ENCODE data around the gene HCN2.
A peak's percentile ranks its signal among the peaks of the same experiment; 100 is the strongest.
"Not testable (repeated sequence)": the region's sequence is repeated elsewhere in the genome, so short reads cannot be mapped to it uniquely, and the experiment has no call there.

The HCN2 gene

GRCh38 chr19:588093-588740 is 1.5 kb upstream of the HCN2 start:
- DNase-seq = peak; percentile 32

- no peak for DNase-seq
Observed at GRCh38 chr19:588741-589692, 664 bp upstream of the HCN2 start.

DNA sequence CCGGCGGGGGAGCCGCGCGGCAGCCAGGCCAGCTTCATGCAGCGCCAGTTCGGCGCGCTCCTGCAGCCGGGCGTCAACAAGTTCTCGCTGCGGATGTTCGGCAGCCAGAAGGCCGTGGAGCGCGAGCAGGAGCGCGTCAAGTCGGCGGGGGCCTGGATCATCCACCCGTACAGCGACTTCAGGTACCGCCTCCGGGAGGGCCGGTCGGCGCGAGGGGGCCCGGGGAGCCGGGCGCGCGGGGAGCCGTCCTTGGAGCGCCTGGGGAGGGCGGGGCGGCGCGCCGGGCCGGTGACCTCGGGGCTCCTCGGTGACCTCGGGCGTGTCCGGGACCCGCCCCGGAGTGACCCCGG is 690 bp downstream of the HCN2 start:
- no peak for DNase-seq

GRCh38 chr19:590750-591098 is 1.0 kb downstream of the HCN2 start:
- no peak for DNase-seq

DNA sequence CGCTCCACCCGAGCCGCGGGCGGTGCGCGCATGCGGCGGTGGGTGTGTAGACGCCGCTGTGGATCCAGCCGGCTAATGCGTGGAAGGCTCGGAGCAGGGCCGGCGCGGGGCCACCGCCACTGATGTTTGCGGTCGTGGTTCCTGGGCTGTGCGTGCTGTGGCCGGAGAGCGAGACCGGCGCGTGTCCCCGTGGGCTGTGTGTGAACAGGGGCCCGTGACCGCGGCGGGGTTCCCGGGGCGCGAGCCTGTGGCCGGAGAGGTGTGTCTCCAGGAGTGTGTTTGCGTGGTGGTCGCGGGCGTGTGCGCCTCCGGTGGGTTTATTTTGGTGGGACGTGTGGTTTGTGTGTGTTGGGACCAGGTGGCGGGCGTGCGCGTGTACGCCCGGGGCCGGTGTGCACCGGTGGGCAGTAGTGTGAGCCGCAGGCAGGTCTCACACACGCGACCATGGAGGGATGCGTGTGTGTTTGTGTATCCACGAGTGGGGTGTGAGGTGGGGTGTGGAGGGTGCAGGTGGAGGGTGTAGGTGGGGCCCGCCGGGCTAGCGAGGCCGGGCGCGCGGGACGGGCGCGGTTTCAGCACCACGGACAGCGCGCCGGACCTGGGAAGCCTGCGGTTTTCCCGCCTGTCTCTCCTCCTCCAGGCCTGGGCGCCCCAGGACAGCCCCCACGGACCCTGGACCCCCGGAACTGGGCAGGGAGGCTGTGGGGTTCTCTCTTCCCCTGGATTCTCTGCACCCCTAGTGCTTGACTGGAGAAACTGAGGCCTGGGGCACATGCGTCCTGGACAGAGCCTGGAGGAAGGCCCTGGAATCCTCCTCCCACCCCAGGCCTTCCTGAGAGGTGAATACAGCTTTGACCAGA is 1.6 kb downstream of the HCN2 start:
- no peak for DNase-seq

GRCh38 chr19:592101-592500 is 2.4 kb downstream of the HCN2 start:
- no peak for DNase-seq

DNA sequence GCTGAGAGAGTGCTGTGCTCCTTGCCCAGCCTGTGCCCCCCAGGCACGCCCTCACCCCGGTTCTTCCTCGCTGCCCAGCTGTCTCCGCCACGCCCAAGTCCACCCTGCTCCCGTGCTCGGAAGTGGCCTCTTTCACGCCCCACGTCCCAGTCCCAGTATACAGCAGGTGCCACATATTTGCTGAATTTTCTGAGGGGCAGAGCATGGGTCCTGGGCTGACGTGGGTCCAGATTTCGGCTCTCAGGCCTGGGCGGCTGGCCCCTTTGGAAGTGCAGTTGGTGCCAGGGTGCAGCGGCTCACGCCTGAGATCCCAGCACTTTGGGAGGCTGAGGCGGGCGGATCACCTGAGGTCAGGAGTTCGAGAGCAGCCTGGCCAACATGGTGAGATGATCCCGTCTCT is 3.4 kb downstream of the HCN2 start:
- no peak for DNase-seq

DNA sequence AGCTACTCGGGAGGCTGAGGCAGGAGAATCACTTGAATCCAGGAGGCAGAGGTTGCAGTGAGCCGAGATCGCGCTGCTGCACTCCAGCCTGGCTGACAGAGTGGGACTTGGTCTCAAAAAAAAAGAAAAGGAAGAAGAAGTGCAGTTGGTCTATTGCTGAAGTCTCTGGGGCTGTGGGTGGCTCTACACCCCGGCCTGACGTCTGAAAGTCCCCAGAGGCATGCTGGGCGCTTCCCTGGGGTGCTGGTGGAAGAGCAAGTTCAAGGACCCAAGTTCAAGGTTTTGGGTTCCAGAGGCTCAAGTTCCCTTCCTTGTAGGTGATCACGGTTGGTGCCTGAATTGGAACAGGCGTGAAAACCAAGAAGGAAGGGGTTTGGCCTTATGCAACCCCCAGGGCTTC is 3.8 kb downstream of the HCN2 start:
- DNase-seq = no peak

DNA sequence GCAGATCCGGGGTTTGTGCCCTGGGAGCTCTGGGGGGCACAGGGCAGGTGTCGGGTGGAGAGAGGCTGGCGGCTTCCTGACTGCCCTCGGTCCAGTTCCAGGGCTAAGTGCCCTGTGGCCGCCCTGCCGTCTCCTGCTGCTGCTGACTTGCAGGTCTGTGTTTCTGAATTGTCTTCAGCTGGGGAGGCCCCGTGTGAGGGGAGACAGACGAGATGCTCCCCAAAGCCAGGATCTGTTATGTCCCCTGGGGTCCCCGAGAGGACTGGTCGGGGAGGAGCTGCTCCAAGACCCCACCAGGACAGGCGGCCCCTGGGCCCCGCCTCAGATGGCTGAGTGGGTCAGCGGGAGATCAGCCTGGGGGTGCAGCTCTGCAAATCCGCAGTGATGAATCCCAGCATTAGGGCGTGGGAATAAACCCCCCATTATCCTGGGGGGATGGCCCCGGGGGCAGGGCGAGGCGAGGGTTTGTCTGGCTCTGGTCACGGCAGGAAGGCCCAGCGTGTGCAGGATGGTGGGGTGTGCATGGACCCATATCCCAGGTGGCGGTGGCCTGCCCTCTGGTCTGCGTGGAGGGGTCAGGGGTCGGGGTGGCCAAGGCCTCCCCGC is 4.7 kb downstream of the HCN2 start:
- no peak for DNase-seq

GRCh38 chr19:595326-596262 is 5.9 kb downstream of the HCN2 start:
- DNase-seq = no peak

DNA sequence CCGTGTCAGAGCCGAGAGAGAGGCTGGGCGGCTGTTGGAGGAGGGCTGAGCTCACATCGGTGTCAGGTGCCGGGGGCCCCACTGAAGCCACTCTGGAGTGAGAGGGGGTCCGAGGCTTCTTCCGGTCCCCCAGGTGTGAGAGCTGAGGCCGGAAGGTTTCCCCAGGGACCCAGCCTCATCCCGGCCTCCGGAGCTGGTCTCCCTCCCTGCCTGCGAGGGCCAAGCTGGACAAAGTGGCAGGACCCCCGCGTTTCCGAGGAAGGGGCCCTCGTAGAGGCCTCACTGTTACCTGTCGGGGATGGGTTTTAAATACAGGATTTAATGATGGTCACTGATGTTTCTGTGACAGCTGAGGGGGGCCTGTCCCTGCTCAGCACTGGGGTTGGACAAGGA is 6.6 kb downstream of the HCN2 start:
- DNase-seq = no peak

DNA sequence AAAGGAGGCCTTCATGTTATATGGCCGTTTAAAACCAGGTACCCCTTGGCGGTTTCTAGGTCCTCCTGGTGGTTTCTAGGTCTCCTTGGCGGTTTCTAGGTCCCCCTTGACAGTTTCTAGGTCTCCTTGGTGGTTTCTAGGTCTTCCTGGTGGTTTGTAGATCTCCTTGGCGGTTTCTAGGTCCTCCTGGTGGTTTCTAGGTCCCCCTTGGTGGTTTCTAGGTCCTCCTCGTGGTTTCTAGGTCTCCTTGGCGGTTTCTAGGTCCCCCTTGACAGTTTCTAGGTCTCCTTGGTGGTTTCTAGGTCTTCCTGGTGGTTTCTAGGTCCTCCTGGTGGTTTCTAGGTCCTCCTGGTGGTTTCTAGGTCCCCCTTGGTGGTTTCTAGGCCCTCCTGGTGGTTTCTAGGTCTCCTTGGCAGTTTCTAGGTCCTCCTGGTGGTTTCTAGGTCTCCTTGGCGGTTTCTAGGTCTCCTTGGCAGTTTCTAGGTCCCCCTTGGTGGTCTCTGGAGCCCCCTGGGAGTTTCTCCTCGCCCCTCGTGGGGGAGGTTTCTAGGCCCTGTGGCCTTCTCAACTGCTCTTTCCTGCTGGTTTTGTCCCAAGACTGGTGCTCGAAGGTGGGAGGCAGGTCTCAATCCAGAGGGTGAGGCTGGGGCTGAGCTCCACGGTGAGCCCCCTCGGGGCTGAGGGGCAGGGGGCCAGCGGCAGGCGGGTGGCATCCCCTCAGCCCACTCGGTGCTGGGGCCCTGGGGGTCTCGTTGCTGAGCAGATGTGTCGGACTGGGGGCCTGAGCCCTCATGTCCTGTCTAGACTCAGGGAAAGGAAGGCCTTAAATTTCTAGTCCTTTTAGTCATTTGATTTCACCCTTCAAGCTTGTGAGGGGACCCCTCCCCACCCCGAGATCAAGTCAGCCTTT is 8.0 kb downstream of the HCN2 start:
- DNase-seq = no peak

GRCh38 chr19:601310-601709 is 11.6 kb downstream of the HCN2 start:
- no peak for DNase-seq

GRCh38 chr19:601790-602189 is 12.1 kb downstream of the HCN2 start:
- no peak for DNase-seq

- DNase-seq = no peak
Observed at GRCh38 chr19:602391-603301, 13.0 kb downstream of the HCN2 start.

DNA sequence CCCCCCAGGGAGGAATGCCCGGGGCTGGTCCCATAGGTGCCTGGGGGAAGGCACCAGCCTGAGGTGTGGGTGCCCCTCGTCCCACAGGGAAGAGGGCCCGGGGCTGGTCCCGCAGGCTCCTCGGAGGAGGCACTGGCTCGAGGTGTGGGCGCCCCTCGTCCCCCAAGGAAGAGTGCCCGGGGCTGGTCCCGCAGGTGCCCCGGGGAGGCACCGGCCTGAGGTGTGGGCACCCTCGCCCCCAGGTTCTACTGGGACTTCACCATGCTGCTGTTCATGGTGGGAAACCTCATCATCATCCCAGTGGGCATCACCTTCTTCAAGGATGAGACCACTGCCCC is 13.6 kb downstream of the HCN2 start:
- DNase-seq = not testable (repeated sequence)

GRCh38 chr19:603779-604178 is 14.1 kb downstream of the HCN2 start:
- DNase-seq = not testable (repeated sequence)

- DNase-seq = no peak
Observed at GRCh38 chr19:604355-604754, 14.7 kb downstream of the HCN2 start.

DNA sequence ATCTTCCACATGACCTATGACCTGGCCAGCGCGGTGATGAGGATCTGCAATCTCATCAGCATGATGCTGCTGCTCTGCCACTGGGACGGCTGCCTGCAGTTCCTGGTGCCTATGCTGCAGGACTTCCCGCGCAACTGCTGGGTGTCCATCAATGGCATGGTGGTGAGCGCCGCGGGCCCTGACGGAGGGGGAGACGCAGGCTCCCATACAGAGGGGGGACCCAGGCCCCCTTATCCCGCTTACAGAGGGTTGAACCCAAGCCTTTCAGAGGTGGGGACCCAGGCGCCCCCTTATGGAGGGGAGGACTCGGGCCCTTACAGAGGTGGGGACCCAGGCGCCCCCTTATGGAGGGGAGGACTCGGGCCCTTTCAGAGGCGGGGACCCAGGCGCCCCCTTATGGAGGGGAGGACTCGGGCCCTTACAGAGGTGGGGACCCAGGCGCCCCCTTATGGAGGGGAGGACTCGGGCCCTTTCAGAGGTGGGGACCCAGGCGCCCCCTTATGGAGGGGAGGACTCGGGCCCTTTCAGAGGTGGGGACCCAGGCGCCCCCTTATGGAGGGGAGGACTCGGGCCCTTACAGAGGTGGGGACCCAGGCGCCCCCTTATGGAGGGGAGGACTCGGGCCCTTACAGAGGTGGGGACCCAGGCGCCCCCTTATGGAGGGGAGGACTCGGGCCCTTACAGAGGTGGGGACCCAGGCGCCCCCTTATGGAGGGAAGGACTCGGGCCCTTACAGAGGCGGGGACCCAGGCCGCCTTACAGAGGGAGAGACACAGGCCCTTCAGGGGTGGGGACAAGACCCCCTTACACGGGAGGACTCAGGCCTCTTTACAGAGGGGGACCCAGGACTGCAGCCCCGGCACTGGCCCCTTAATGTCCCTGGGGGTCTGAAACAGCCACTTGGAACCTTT is 15.6 kb downstream of the HCN2 start:
- not testable (repeated sequence) for DNase-seq

Measured in GDM1 (cell line).